OCI-M1 (cell line): Measurements from ENCODE around the gene PRKG1.
"Not testable (repeated sequence)": the region's sequence is repeated elsewhere in the genome, so short reads cannot be mapped to it uniquely, and the experiment has no call there.

ENCODE experiments used
- DNase-seq: peaks from one replicate; lab custom pipeline; 2025; lab: John Stamatoyannopoulos, UW

PRKG1 gene

DNA sequence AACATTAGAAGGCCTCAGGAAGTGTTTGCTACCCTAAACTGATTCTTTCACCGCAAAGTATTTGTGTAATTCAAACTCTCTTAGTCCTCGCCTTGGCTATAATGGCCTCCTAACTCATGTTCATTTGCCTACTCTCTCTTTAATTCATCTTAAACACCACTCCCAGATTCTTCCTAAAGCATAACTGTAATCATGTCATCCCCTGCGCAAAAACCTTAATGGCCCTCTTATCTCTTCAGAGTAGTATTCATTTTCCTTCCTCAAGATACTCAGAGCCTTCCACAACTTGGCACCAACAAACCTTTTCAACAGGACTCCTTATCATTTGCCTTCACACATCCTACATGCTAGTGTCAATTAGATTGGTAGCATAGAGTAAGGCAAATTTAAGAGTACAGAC, 582.2 kb downstream of the PRKG1 start:
- DNase-seq = peak; percentile 27

GRCh38 chr10:51658000-51658399, 583.7 kb downstream of the PRKG1 start:
- no peak for DNase-seq

GRCh38 chr10:51659344-51659743, 585.1 kb downstream of the PRKG1 start:
- DNase-seq = no peak

- no peak for DNase-seq
Measured at GRCh38 chr10:51663086-51663485, 588.8 kb downstream of the PRKG1 start.

- no peak for DNase-seq
Measured at GRCh38 chr10:51666456-51666855, 592.2 kb downstream of the PRKG1 start.

DNA sequence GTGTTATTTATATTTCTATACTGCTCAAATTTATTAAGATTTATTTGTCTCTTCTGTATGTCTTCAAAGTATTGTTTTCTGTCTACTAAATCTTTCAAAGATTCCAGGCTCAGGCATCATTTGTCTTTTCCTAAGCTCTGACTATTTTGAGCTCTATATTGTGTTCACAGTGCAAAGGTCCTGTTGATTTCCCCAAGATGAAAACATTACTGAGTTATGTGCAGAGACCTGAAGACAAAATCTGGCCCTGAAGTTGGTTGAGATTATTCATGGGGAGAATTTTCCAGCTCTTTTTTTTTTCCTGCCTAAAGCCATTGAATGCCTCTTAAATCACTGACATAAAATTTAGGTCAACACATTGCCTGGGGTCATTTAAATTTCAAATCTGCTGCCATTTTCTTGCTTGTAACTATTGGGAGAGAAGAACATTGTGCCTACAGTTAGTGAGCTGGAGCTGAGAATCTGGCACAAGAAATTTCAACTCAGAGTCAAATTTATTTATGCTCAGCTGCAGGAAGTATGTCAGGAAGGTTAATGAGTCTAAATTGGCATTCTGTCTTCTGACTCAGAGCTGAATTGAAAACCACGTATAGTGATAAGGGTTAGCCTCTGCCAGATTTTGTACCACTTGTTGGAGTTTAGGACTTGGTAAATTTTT, 593.5 kb downstream of the PRKG1 start:
- no peak for DNase-seq

- DNase-seq = no peak
Measured at GRCh38 chr10:51668336-51668689, 594.0 kb downstream of the PRKG1 start.

DNA sequence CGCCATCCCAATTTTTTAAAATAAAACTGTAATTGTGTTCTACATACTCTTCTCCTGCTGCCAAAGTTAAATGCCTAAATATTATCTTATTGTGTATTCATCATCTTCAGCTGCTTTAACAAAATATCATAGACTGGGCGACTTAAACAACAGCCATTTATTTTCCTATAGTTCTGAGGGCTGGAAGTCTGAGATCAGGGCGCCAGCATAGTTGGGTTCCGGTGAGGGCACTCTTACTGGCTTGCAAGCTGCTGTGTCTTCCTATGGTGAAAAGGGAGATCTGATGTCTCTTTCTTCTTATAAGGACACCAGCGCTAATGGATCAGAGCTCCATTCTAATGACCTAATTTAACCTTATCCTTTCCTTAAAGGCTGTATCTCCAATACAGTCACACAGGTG, 594.8 kb downstream of the PRKG1 start:
- DNase-seq = no peak

GRCh38 chr10:51672039-51672535, 597.8 kb downstream of the PRKG1 start:
- DNase-seq = no peak

GRCh38 chr10:51675088-51675487, 600.8 kb downstream of the PRKG1 start:
- no peak for DNase-seq

DNA sequence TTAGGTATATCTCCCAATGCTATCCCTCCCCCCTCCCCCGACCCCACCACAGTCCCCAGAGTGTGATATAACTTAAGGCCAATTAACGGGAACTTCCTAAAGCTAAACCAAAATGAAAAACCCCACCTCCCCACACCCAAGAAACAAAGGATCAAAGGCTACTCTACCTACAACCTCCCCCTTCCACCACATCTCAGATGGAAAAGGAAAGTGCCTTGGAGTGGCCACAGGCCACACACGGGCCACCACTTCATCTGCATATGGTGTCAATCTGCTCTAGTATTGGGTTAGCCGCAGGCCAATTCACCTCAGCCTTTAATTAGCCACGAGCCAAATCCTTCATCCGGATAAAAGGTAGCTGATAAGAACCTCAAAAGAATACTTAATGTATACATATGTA, 605.6 kb downstream of the PRKG1 start:
- DNase-seq = no peak

GRCh38 chr10:51683031-51683691, 608.9 kb downstream of the PRKG1 start:
- DNase-seq = no peak

DNA sequence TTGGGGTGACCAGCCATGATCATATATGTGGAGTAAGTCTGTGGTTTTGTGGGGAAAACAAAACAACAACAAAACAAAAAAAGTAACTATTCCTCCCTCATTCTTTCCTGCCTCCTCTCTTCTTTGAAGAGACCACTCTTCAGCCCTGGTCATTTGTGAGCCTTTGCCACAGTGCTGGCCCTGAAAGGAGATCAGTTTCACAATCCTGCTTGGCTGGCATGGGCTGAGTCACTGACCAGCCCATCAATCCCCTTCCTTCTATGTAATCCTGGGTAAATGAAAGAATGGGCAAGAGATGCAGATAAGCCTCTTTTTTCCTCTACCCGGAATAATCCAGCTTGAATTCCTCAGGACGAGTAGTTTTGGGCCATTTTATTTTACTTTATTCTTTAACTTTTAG, 611.5 kb downstream of the PRKG1 start:
- no peak for DNase-seq

GRCh38 chr10:51687296-51687695, 613.0 kb downstream of the PRKG1 start:
- DNase-seq = no peak

GRCh38 chr10:51688826-51689225, 614.5 kb downstream of the PRKG1 start:
- DNase-seq = not testable (repeated sequence)

GRCh38 chr10:51689536-51689935, 615.2 kb downstream of the PRKG1 start:
- no peak for DNase-seq

- peak; percentile 58 for DNase-seq
Measured at GRCh38 chr10:51691135-51691534, 616.8 kb downstream of the PRKG1 start.

GRCh38 chr10:51694086-51694768, 619.9 kb downstream of the PRKG1 start:
- no peak for DNase-seq

GRCh38 chr10:51696251-51696650, 622.0 kb downstream of the PRKG1 start:
- DNase-seq = no peak

- no peak for DNase-seq
Measured at GRCh38 chr10:51698473-51699063, 624.3 kb downstream of the PRKG1 start.

DNA sequence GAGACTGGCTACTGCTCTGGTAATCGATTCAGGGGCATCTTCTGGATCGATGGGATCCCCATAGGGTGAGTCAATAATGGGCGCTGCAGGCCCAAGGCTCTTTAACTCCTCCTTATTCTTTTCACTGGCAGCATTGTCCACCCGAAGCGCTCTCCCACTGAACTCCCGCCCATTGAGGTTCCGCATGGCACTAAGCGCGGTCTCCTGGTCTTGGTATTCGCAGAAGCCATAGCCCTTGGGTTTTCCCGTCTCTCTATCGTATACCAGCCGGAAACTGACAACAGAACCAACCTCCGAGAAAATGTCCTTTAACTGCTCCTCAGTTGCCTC, 624.8 kb downstream of the PRKG1 start:
- DNase-seq = no peak

DNA sequence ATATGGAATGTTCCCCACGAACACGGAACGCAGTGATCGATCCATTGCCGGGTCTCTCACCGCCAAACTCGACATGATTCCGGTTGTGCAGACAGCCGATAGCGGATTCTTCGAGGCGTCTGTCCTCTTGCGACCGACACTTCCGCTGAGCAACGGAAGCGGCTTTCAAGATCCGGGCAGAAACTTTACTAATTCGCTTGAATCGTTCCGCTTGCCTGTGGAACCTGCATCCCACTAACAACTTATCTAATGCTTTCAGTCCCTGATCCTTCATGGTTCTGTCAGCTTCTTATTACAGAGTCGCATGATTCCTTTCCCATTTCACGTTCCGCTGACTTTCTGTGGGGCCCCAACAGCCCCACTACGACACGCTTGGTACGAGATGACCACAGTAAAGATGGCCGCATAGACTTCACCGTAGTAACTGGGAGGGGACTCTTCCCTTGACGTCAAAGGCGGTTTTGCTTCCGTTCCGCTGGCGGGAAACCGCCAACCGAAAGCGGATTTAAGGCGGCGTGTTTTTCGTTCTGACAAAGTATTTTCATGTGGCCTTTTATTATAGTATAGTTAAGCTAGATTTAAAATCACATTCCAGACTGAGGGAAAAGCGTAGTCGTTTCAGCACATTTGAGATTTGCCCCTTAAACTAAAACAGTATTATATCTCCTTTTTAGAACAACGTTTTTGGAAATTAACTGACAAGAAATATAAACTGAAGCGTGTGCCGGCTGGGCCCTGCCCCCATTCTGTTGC, 625.4 kb downstream of the PRKG1 start, which contains the start of gene CSTF2T:
Gene CSTF2T (minus strand): TSS at position 121 of the 753 bp plus-strand sequence. CDS start 46 bp downstream, at position 75.
- DNase-seq = peak; percentile 97
